Suprapubic skin (tissue), 3 donors: ENCODE results near the gene ASIC2.

Source experiments
- CTCF ChIP-seq, 2 donors: fragments of 200-600 bp in 1 of 2; fragments of 450-650 bp in 1 of 2; sonication (generic) in 1 of 2; IDR thresholded peaks; one replicate each; pipeline ENCODE4 v1.5.1; 2016 to 2019; ENCODE audit warnings: antibody characterized with exemption in 2 of 2, mild to moderate bottlenecking in 1 of 2, moderate library complexity in 1 of 2
- POLR2AphosphoS5 ChIP-seq, 3 donors: sonication (generic); formaldehyde crosslinking; IDR thresholded peaks; one replicate each; pipeline ENCODE4 v1.6.1; 2017; ENCODE audit warnings: antibody characterized with exemption in 3 of 3

DNA sequence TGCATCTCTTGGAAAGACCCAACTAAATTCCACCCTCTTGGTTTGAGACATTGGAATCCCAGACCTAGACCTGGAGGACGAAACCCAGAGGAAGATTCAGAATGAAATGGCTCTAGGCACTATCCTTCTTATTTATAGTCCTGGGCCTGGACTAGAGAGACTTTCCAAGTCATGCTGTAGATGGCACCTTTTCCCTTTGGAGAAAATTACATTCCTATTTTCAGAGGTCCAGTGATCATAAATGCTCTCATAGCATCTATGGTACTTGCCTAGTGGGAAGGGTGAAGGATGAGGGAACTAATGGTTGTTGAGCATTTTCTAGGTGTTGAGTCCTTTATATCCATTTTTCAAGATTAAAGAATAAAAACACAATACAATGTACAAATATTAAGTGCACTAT lies 264.3 kb downstream of the ASIC2 start:
- TF ChIP-seq CTCF (IDR thresholded peaks at IDR 0.05) (no peak), POLR2AphosphoS5 (IDR thresholded peaks at IDR 0.05) (no peak)
